ENCODE results near the gene CEP250.
A peak's percentile ranks its signal among the peaks of the same experiment; 100 is the strongest.
"Not testable (repeated sequence)": the region's sequence is repeated elsewhere in the genome, so short reads cannot be mapped to it uniquely, and the experiment has no call there.

Gene CEP250

DNA sequence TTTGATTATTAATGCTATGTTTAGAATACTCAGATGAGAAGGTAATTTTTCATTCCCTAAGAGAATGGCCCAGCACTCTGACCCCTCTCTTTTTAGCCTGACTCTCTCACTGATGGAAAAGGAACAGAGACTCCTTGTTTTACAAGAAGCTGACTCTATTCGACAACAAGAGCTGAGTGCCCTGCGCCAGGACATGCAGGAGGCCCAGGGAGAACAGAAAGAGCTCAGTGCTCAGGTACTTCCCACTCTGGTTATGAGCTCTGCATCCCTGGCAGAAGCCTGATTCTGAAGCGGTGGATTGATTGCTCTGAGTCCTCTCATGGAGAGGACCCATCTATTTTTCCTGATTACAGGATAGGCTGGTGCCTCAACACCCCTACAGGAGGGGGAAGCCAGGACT is 41.1 kb downstream of the CEP250 start:
- DNase-seq: no peak

GRCh38 chr20:35497320-35497719 is 41.9 kb downstream of the CEP250 start:
- DNase-seq: no peak

DNA sequence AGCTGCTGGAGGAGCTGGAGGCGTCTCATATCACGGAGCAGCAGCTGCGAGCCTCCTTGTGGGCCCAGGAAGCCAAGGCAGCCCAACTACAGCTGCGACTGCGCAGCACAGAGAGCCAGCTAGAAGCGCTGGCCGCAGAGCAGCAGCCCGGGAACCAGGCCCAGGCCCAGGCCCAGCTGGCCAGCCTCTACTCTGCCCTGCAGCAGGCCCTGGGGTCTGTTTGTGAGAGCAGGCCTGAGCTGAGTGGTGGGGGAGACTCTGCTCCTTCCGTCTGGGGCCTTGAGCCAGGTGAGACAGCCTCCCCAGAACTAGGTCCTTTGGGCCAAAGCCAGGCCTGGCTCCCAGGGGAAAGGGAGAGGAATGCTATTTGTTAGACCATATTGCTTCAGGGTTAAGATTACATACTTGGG is 42.4 kb downstream of the CEP250 start:
- DNase-seq: no peak

DNA sequence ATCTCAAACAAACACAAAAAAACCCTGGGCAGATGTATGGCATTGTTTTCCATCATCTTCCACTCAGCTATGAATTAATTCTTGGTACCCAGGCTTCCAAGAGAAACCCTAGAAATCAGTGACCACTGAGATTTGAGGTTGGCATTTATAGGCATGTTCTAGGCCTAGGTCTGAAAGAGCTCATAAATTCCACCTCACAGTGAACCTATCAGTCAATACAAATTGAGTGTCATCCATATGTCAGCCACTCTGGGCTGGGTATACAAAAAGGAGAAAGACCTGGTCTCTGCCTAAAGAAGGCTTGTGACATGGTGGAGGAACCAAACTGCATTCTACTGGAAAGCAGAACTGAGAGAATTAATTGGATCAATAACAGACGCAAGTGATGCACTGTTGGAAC is 43.9 kb downstream of the CEP250 start:
- no peak for DNase-seq

DNA sequence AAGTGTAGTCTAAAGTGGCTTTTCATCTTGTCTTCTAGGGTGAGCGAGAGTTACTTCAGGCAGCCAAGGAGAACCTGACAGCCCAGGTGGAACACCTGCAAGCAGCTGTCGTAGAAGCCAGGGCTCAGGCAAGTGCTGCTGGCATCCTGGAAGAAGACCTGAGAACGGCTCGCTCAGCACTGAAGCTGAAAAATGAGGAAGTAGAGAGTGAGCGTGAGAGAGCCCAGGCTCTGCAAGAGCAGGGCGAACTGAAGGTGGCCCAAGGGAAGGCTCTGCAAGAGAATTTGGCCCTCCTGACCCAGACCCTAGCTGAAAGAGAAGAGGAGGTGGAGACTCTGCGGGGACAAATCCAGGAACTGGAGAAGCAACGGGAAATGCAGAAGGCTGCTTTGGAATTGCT is 47.0 kb downstream of the CEP250 start:
- DNase-seq: no peak

DNA sequence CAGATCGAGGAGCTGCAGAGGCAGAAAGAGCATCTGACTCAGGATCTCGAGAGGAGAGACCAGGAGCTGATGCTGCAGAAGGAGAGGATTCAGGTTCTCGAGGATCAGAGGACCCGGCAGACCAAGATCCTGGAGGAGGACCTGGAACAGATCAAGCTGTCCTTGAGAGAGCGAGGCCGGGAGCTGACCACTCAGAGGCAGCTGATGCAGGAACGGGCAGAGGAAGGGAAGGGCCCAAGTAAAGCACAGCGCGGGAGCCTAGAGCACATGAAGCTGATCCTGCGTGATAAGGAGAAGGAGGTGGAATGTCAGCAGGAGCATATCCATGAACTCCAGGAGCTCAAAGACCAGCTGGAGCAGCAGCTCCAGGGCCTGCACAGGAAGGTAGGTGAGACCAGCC is 47.9 kb downstream of the CEP250 start:
- DNase-seq: no peak

GRCh38 chr20:35503841-35504561 is 48.6 kb downstream of the CEP250 start:
- DNase-seq: peak; percentile 29

DNA sequence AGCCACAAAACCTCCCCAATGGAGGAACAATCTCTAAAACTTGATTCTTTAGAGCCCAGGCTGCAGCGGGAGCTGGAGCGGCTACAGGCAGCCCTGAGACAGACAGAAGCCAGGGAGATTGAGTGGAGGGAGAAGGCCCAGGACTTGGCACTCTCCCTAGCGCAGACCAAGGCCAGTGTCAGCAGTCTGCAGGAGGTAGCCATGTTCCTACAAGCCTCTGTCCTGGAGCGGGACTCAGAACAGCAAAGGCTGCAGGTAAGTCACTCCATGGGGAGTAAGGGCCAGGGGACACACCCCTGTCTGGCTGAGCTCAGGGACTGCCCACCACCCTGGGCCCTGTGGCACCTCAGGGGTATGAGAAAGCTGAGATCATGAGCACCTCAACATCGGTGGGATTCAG is 49.4 kb downstream of the CEP250 start:
- no peak for DNase-seq

GRCh38 chr20:35506179-35506578 is 50.8 kb downstream of the CEP250 start:
- DNase-seq: no peak

GRCh38 chr20:35506872-35507638 is 51.7 kb downstream of the CEP250 start:
- DNase-seq: no peak

- DNase-seq: no peak
These were observed 53.3 kb downstream of the CEP250 start for GRCh38 chr20:35508493-35509218.

DNA sequence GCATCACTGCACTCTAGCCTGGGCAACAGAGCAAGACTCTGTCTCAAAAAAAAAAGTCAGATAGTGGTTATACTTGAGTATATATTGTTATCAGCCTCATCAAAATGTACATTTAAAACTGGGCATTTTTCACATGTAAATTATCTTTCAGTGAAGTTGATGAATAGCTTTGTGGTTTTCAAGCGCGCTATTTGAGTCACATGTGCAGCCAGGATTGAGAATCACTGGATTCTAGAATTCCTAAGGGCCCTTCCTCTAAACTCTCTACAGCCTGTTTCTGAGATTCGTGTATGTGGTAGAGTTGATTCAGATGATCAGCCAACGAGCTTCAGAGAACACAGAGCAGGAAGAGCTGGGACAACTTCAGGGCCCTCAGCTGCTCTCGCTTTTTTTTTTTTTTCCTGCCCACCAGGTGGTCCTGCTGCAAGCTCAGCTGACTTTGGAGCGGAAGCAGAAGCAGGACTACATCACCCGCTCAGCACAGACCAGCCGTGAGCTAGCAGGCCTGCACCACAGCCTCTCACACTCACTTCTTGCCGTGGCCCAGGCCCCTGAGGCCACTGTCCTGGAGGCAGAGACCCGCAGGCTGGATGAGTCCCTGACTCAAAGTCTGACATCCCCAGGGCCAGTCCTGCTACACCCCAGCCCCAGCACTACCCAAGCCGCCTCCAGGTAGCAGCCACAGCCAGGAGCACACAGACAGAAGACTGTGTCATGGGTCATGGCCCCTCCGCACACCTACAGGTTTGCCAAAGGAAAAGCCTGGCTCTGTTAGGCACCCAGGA is 55.7 kb downstream of the CEP250 start:
- DNase-seq: no peak

DNA sequence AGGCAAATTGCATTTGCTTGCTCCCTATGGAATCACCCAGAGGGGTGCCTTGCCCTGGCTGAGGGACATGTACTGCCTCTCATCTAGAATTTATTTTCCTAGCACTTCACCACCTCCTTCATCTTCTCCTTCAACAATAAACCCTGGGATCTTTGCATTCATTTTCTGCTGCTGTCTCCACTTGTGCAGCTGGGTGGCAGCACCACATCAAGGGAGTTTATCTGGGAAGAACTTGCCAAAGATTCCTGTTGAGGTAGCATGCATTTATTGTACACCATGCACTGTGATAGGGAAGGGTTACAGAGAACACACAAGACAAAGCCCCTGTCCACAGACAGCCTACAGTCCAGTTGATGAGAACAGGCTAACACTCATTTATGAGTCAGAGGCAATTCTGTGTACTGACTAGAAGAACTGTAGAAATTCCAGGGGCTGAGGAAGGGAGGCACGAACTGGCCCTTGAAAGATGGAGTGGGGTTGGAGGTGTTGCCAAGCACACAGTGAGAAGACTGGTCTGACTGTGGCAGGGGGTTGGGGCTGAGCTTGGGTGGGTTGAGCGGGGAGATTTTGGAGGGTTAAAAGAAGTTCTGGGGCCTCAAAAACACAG is 56.5 kb downstream of the CEP250 start:
- DNase-seq: no peak

DNA sequence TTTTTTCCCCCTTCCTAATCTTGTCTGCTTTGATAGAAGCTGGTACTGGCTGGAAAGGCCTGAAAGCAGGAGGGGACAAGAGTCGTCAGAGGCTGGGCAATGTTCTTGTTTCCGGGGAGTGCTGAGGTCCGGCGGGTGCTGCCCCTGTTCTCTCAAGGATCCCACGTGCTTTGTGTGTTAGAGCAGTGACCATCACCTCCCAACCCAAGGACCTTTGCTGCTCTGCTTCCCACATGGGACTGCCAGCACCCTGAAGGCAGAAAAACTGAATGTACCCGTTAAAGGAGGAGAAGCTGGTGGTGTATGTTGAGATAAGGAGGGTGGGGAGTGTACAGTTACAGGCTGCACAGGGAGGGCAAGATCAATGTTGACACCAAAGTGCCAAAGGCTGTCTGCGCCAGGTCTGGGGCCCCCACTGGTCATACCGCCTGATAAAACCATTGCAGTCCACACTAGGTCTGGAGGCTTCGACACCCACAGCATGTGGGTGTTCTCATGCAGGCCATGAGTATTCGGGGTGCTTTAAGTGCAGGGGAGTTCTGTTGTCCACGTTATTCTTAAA is 59.1 kb downstream of the CEP250 start:
- no peak for DNase-seq

GRCh38 chr20:35515341-35515740 is 59.9 kb downstream of the CEP250 start:
- no peak for DNase-seq

- DNase-seq: no peak
These were observed 60.7 kb downstream of the CEP250 start for GRCh38 chr20:35515949-35516645.

DNA sequence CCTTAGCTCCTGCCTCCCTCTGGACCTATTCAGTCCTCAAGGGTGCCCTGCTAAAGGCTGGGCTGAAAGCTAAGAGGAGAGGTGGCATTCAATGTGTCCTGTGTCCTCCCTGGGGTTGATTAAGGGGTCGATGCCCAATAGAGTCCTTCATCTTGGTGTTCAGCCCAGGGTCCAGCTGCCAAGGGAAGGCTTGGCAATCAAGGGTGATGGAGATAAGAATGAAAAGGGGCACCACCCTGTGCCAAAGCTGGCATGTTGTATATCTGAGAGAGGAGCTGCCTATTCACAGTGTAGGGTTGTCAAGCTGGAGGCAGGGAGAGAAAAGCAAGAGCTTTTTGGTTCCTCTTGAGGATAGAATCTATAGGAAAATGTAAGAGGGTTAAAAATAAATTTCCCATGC is 61.7 kb downstream of the CEP250 start:
- DNase-seq: no peak

GRCh38 chr20:35517767-35518166 is 62.4 kb downstream of the CEP250 start:
- DNase-seq: not testable (repeated sequence)

DNA sequence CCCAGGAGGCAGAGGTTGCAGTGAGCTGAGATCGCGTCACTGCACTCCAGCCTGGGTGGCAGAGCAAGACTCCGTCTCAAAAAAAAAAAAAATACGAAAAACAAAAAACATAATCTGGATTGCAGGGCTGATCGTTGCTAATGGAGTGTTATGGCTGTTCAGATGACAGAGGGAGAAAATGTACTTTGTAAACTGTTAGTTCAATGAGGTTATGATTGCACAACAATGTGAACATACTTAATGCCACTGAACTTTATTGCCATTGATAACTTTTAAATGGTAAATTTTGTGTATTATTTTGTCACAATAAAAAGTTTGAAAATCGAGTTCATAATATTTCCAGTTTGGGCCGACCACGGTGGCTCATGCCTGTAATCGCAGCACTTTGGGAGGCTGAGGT is 63.6 kb downstream of the CEP250 start:
- DNase-seq: no peak

DNA sequence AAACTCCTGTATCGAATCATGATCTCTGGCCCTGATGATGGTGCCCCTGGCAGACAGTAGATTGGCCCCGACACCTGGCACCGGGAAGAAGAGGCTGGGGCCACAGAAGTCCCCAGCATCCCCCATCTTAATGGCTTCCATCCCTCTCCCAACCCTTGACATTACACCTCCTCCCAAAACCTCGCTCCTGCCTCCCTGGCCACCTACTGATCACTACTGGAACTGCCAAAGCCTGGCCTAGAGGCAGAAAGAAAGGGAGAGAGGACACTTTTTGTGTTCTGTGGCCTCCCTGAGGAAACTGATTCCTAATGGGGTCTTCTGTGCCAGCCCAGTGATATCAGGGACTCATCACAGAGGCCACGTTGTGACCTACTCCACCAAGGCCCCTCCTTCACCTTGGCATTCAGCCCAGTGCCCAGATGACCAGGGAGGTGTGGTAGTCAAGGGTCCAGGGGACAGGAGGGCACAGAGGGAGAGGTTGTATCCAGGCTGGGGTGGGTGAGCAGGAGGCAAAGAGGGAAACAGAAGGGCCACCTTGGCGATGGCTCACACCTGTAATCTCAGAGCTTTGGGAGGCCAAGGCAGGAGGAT is 68.0 kb downstream of the CEP250 start:
- DNase-seq: no peak

GRCh38 chr20:35525639-35526038 is 70.2 kb downstream of the CEP250 start:
- no peak for DNase-seq
